K562 (cell line): Measurements from ENCODE around the gene PARS2. TPM values are rescaled to one million over a fixed set of nuclear protein-coding genes. Genes with fewer than 3 reads are reported as not detected.

Source experiments
- ATAC-seq: fragments of 200-7000 bp; cut with Tn5 transposase; 3 replicates; pipeline ENCODE4 v1.9.1; 2020; ENCODE audit warnings: moderate library complexity
- BruUV-seq: library from RNA; stranded (reverse); fragments of 400-500 nt; replicated peaks from 2 replicates; lab custom pipeline; 2021; lab: Mats Ljungman, UMichigan
- CTCF ChIA-PET: fragments of 300-600 bp; formaldehyde crosslinking; extraction: SDS; loops from one replicate; lab custom pipeline; 2021; ENCODE audit warnings: low intra/inter-chr PET ratio; lab: Yijun Ruan, JAX
- POLR2A ChIA-PET: fragments of 300-600, 350-650 bp; sonication (Branson Sonifier 250); formaldehyde crosslinking; extraction: SDS; loops from one replicate; lab custom pipeline; 2021; ENCODE audit warnings: antibody characterized with exemption, inconsistent platforms; lab: Yijun Ruan, JAX
- DNase-seq, 4 experiments: peaks; one replicate each; pipeline versions ENCODE4 v3.0.0 to v3.0.0-alpha.2; 2011 to 2018; ENCODE audit warnings: low spot score in 3 of 4, mixed read lengths in 3 of 4; ENCODE audit errors: extremely low read depth in 1 of 4
- FAIRE-seq: peaks from 2 replicates; lab custom pipeline; 2011; peaks lifted over from hg19 to GRCh38; lab: Jason Lieb, UNC
- H2AFZ ChIP-seq: 2 replicates; pipeline ENCODE4 v1.6.0; 2011; ENCODE audit warnings: low read depth, low read length, control low read depth, inconsistent platforms
- H3K27ac ChIP-seq: fragments of 200-600 bp; 3 replicates; pipeline ENCODE4 v1.8.0; 2011; ENCODE audit warnings: low read depth, mild to moderate bottlenecking, control low read depth, inconsistent platforms, low read length, moderate library complexity, mixed read lengths; ENCODE audit errors: extremely low read depth
- H3K27me3 ChIP-seq, 2 experiments: fragments of 300-600 bp in 1 of 2; 2 replicates in 1 of 2; 3 replicates in 1 of 2; pipeline versions ENCODE4 v1.6.0 to v1.8.0; 2011; ENCODE audit warnings: inconsistent platforms in 2 of 2, low read length in 2 of 2, mild to moderate bottlenecking in 1 of 2, mixed read lengths in 1 of 2, moderate library complexity in 1 of 2; ENCODE audit not compliant: control insufficient read depth in 2 of 2, insufficient read depth in 2 of 2
- H3K36me3 ChIP-seq: fragments of 300-600 bp; 3 replicates; pipeline ENCODE4 v1.8.0; 2011; ENCODE audit warnings: mild to moderate bottlenecking, low read length, inconsistent platforms; ENCODE audit not compliant: control insufficient read depth, insufficient read depth
- H3K4me1 ChIP-seq, 2 experiments: fragments of 200-600 bp in 1 of 2; replicated peaks in 1 of 2; 2 replicates in 1 of 2; 3 replicates in 1 of 2; pipeline versions ENCODE4 v1.5.1 to v1.8.0; 2011; ENCODE audit warnings: inconsistent platforms in 2 of 2, low read length in 2 of 2, mild to moderate bottlenecking in 1 of 2, mixed read lengths in 1 of 2, moderate library complexity in 1 of 2; ENCODE audit not compliant: control insufficient read depth in 2 of 2, insufficient read depth in 2 of 2
- H3K4me2 ChIP-seq: 2 replicates; pipeline ENCODE4 v1.6.1; 2011; ENCODE audit warnings: low read length, control low read depth, inconsistent platforms, mixed read lengths; ENCODE audit not compliant: insufficient read depth
- H3K4me3 ChIP-seq: fragments of 200-600 bp; sonication (generic), shearing (Covaris generic); 2 replicates; pipeline ENCODE4 v1.5.1; 2016; ENCODE audit warnings: control low read depth, inconsistent platforms
- H3K79me2 ChIP-seq: fragments of 200-600 bp; 3 replicates; pipeline ENCODE4 v1.8.0; 2011; ENCODE audit warnings: low read length, inconsistent platforms; ENCODE audit not compliant: control insufficient read depth, insufficient read depth
- H3K9ac ChIP-seq, 2 experiments: 2 replicates each; pipeline versions ENCODE4 v1.6.0 to v1.6.1; 2011; ENCODE audit warnings: low read depth in 2 of 2, low read length in 2 of 2, control low read depth in 1 of 2, inconsistent platforms in 1 of 2, mild to moderate bottlenecking in 1 of 2, mixed read lengths in 1 of 2; ENCODE audit not compliant: insufficient read depth in 1 of 2
- H3K9me1 ChIP-seq: one replicate; pipeline ENCODE4 v1.6.0; 2011; ENCODE audit warnings: inconsistent platforms, mild to moderate bottlenecking, low read length, moderate library complexity; ENCODE audit not compliant: control insufficient read depth, insufficient read depth
- H3K9me3 ChIP-seq: replicated peaks from 2 replicates; pipeline ENCODE4 v1.5.1; 2011; ENCODE audit warnings: low read depth, low read length, inconsistent platforms; ENCODE audit not compliant: control insufficient read depth, insufficient read depth
- H4K20me1 ChIP-seq: replicated peaks from 2 replicates; pipeline ENCODE4 v1.6.1; 2011; ENCODE audit warnings: low read length, inconsistent platforms, mixed read lengths; ENCODE audit not compliant: control insufficient read depth, insufficient read depth
- CBX5 ChIP-seq: IDR thresholded peaks from 2 replicates; pipeline ENCODE4 v1.6.1; 2014; ENCODE audit warnings: low read depth, borderline replicate concordance
- HEY1 ChIP-seq: fragments of 250-450 bp; sonication (Bioruptor Pico); IDR thresholded peaks from 2 replicates; pipeline ENCODE4 v1.5.0; 2020; ENCODE audit warnings: mild to moderate bottlenecking, moderate library complexity, borderline replicate concordance
- HNRNPLL ChIP-seq: fragments of 200-400 bp; formaldehyde crosslinking; IDR thresholded peaks from 2 replicates; pipeline ENCODE4 v1.6.1; 2017; ENCODE audit warnings: low read length, low read depth, mild to moderate bottlenecking; ENCODE audit not compliant: poor library complexity, severe bottlenecking
- KHSRP ChIP-seq: fragments of 450-650 bp; IDR thresholded peaks from 2 replicates; pipeline ENCODE4 v1.6.1; 2017
- LCOR ChIP-seq: sonication (generic); formaldehyde crosslinking; IDR thresholded peaks from 2 replicates; pipeline ENCODE4 v1.8.0; 2022; ENCODE audit warnings: mild to moderate bottlenecking, missing genetic modification reagents
- LEF1 ChIP-seq: fragments of 450-650 bp; IDR thresholded peaks from 2 replicates; pipeline ENCODE4 v1.6.1; 2016; ENCODE audit warnings: mild to moderate bottlenecking
- MXD1 ChIP-seq: fragments of 250-450 bp; sonication (Bioruptor Pico); IDR thresholded peaks from 2 replicates; pipeline ENCODE4 v1.8.0; 2021; ENCODE audit warnings: borderline replicate concordance, mild to moderate bottlenecking, moderate library complexity; ENCODE audit not compliant: poor library complexity, severe bottlenecking
- NEUROD1 ChIP-seq: fragments of 150-350 bp; IDR thresholded peaks from 2 replicates; pipeline ENCODE4 v1.6.1; 2014; ENCODE audit warnings: borderline replicate concordance, low read length, low read depth; ENCODE audit not compliant: partially characterized antibody
- PHB ChIP-seq: fragments of 250-450 bp; sonication (Bioruptor Pico); IDR thresholded peaks from 2 replicates; pipeline ENCODE4 v1.5.0; 2021
- PHF21A ChIP-seq: fragments of 450-650 bp; IDR thresholded peaks from 2 replicates; pipeline ENCODE4 v1.6.1; 2017; ENCODE audit warnings: low read depth, borderline replicate concordance
- POLR2H ChIP-seq: IDR thresholded peaks from 2 replicates; pipeline ENCODE4 v1.6.1; 2016; ENCODE audit warnings: missing genetic modification characterization, low read depth, mild to moderate bottlenecking, control low read depth, missing compliant biosample characterization, moderate library complexity
- ZBTB43 ChIP-seq: sonication (generic); formaldehyde crosslinking; IDR thresholded peaks from 2 replicates; pipeline ENCODE4 v1.8.0; 2023; ENCODE audit warnings: mild to moderate bottlenecking, missing genetic modification reagents
- WGBS: fragments of 100-300 bp; shearing (Covaris generic); methylation state at CpG from one replicate; pipeline ENCODE4 v1.1.6; 2016; ENCODE audit warnings: low coverage, mixed read lengths; ENCODE audit not compliant: insufficient coverage; ENCODE audit errors: missing lambda C conversion rate; 5-methylcytosine and 5-hydroxymethylcytosine counted together
- in situ Hi-C: fragments of 300-500 bp; cut with MboI; formaldehyde crosslinking; loops from 4 replicates; pipeline ENCODE4 v1.15.0; 2018; ENCODE audit warnings: inconsistent platforms, mixed read lengths
- intact Hi-C: fragments of 100-400 bp; cut with micrococcal nuclease; formaldehyde crosslinking; loops from 2 replicates; pipeline ENCODE4 v1.14.2; 2022
- polyA plus RNA-seq, 8 experiments: library from polyadenylated mRNA; depleted of rRNA in 4 of 8; stranded (reverse) in 5 of 8; unstranded in 3 of 8; fragments of >200 nt; fragmentation: Nextera tagmentation in 2 of 8; fragmentation: Illumina TruSeq in 1 of 8; extraction: Ambion mirVana in 2 of 8; extraction: Trizol in 1 of 8; gene quantifications; 2 replicates each; pipeline versions ENCODE4 v1.2.1 to v1.2.3, GENCODE V29; 2011 to 2014; ENCODE audit warnings: inconsistent platforms in 1 of 8, missing spikeins in 1 of 8
- total RNA-seq, 7 experiments: library from RNA; depleted of rRNA in 6 of 7; stranded (reverse); fragments of >200 nt in 6 of 7; fragmentation: Illumina TruSeq in 2 of 7; extraction: Trizol in 2 of 7; gene quantifications; 2 replicates each; pipeline versions ENCODE4 v1.2.1 to v1.2.3, GENCODE V29; 2011 to 2021; ENCODE audit warnings: low replicate concordance in 1 of 7

Gene PARS2
- total and polyA plus RNA-seq, 9 of the 15 experiments (the other 6 are each of a cell fraction or from before 2014, with no cell fraction given), result 6.3 to 12.4 (median 7.9) TPM

- in situ Hi-C loops, result no loop called here
- ATAC-seq, result no peak
- Histone ChIP-seq H3K9me1 (no peaks in the 10 kb centered on the region), H3K36me3 (no peaks in the 10 kb centered on the region), H4K20me1 (peaks cover 6% of the 10 kb centered on the region), H2AFZ (no peak overlapping the region; the same call in 1 of the 2 replicates), H3K27me3 (peaks cover 12 to 57% of the 10 kb centered on the region in 2 experiments; a peak in 4 of 5 replicates), H3K27ac (no peak overlapping the region), H3K79me2 (no peaks in the 10 kb centered on the region), H3K4me2 (no peak overlapping the region), H3K9me3 (no peaks in the 10 kb centered on the region), H3K4me1 (peaks cover 5 to 16% of the 10 kb centered on the region in 2 experiments; a peak in 2 of 5 replicates), H3K4me3 (no peak overlapping the region), H3K9ac (no peak overlapping the region; a peak in 1 of 4 replicates)
- intact Hi-C loops, result no loop called here
- DNase-seq, result no peak
- ChIA-PET CTCF (interaction anchor here (2.0 kb wide), 1 partner anchor 128 kb away, joined by 7 read pairs; no protein-coding TSS in a partner anchor), POLR2A (interaction anchor here (0.6 to 1.2 kb wide), 5 partner anchors 9 to 698 kb away, joined by 3 to 5 read pairs (median 3); no protein-coding TSS in a partner anchor)
- WGBS, result 43% methylated on average over 37 of the region's 39 CpGs
- TF ChIP-seq CBX5, result no peak
- no peak for TF ChIP-seq ZBTB43 (CRISPR knock-in tag)
- no peak for TF ChIP-seq NEUROD1
- no peak for TF ChIP-seq HNRNPLL
- TF ChIP-seq PHF21A, result no peak
- TF ChIP-seq MXD1 (CRISPR knock-in tag), result no peak
- no peak for TF ChIP-seq KHSRP
- no peak for TF ChIP-seq LCOR
- no peak for TF ChIP-seq LEF1
- TF ChIP-seq POLR2H (tag), result no peak
- no peak for TF ChIP-seq PHB (CRISPR knock-in tag)
- TF ChIP-seq HEY1 (CRISPR knock-in tag), result no peak
- no peak for FAIRE-seq
- BruUV-seq, result no TSS peak
Observed at GRCh38 chr1:54800041-54800898, 35.9 kb upstream of the PARS2 start.
